Caco-2 (cell line): ENCODE data around the gene FRAS1. TPM values are rescaled to one million over a fixed set of nuclear protein-coding genes. Genes with fewer than 3 reads are reported as not detected.

Experiments used
- BruUV-seq: library from RNA; stranded (reverse); fragments of 400-500 nt; replicated peaks from 2 replicates; lab custom pipeline; 2021; lab: Mats Ljungman, UMichigan
- CTCF ChIA-PET: fragments of 300-600 bp; sonication (Branson Sonifier 250); formaldehyde crosslinking; loops from one replicate; lab custom pipeline; 2022; ENCODE audit warnings: antibody characterized with exemption; lab: Charles Lee
- POLR2A ChIA-PET: fragments of 300-600 bp; sonication (Branson Sonifier 250); formaldehyde crosslinking; loops from one replicate; lab custom pipeline; 2022; ENCODE audit warnings: antibody characterized with exemption; lab: Charles Lee
- DNase-seq, 2 experiments: peaks; one replicate each; pipeline versions ENCODE4 v3.0.0 to v3.0.0-alpha.2; 2020 to 2022
- H3K27me3 ChIP-seq: replicated peaks from 2 replicates; pipeline ENCODE4 v1.6.0; 2011; ENCODE audit warnings: low read length; ENCODE audit not compliant: control insufficient read depth, insufficient read depth
- H3K36me3 ChIP-seq: 2 replicates; pipeline ENCODE4 v1.5.1; 2011; ENCODE audit warnings: low read length; ENCODE audit not compliant: control insufficient read depth, insufficient read depth
- H3K4me1 ChIP-seq: fragments of 250-450 bp; sonication (Bioruptor Pico); 2 replicates; pipeline ENCODE4 v1.5.1; 2020; ENCODE audit warnings: mild to moderate bottlenecking
- H3K4me3 ChIP-seq: 2 replicates; pipeline ENCODE4 v1.5.1; 2011; ENCODE audit warnings: low read depth, mild to moderate bottlenecking, control low read depth, low read length
- H3K9me3 ChIP-seq: fragments of 250-450 bp; sonication (Bioruptor Pico); 2 replicates; pipeline ENCODE4 v1.5.1; 2020; ENCODE audit warnings: mild to moderate bottlenecking, moderate library complexity
- H3K27ac Mint-ChIP-seq: one replicate; pipeline ENCODE4 v1.8.0; 2022; ENCODE audit warnings: mixed read lengths; ENCODE audit not compliant: unreplicated experiment
- H3K27me3 Mint-ChIP-seq: one replicate; pipeline ENCODE4 v1.8.0; 2022; ENCODE audit warnings: mixed read lengths; ENCODE audit not compliant: insufficient read depth, unreplicated experiment
- H3K36me3 Mint-ChIP-seq: one replicate; pipeline ENCODE4 v1.8.0; 2022; ENCODE audit warnings: mild to moderate bottlenecking, mixed read lengths; ENCODE audit not compliant: insufficient read depth, unreplicated experiment
- H3K4me1 Mint-ChIP-seq: one replicate; pipeline ENCODE4 v1.8.0; 2022; ENCODE audit warnings: low read depth, mixed read lengths; ENCODE audit not compliant: unreplicated experiment
- H3K4me3 Mint-ChIP-seq: one replicate; pipeline ENCODE4 v1.8.0; 2022; ENCODE audit warnings: mild to moderate bottlenecking, moderate library complexity, mixed read lengths; ENCODE audit not compliant: unreplicated experiment
- H3K9me3 Mint-ChIP-seq: one replicate; pipeline ENCODE4 v1.8.0; 2022; ENCODE audit warnings: mixed read lengths; ENCODE audit not compliant: unreplicated experiment
- intact Hi-C: fragments of 100-400 bp; cut with micrococcal nuclease; formaldehyde crosslinking; loops from one replicate; pipeline ENCODE4 v1.10.0; 2022; ENCODE audit not compliant: unreplicated experiment
- total RNA-seq: library from RNA; stranded (reverse); gene quantifications from 2 replicates; pipeline ENCODE4 v1.2.3, GENCODE V29; 2022
- TF ChIP-seq, protein P1 (sequence below), 2 experiments: fragments of 200-600 bp in 1 of 2; IDR thresholded peaks; 1 replicate in 1 of 2; 2 replicates in 1 of 2; pipeline versions ENCODE4 v1.5.1 to v1.8.0; 2011 to 2022; ENCODE audit warnings: antibody characterized with exemption in 1 of 2, control low read depth in 1 of 2, inconsistent platforms in 1 of 2, low read depth in 1 of 2, low read length in 1 of 2, mild to moderate bottlenecking in 1 of 2, moderate library complexity in 1 of 2; ENCODE audit not compliant: insufficient read depth in 1 of 2, severe bottlenecking in 1 of 2, unreplicated experiment in 1 of 2

The FRAS1 gene
- total RNA-seq, 1 experiment from 2014 or later = 40.8 TPM

DNA sequence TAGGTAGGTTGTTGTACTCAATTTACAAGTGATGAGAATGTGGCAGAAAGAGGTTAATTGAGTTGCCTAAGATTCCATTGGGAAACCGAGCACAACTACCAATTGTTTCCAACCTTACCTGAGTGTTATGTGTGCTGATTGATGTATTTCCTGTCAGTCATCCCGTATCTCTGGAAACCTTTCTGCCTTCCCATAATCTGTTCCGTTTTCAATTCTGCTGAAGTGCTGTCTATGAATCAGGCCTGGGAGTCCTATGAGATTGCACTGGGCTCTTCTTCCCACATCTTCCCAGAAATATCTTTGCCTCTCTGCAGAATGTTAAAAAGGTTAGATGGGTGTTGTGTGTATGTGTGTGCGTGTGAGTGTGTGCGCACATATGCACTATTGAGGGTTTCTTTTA lies 264.9 kb downstream of the FRAS1 start:
- Mint-ChIP-seq H3K9me3 (no peaks in the 10 kb centered on the region), H3K4me1 (peaks cover 7% of the 10 kb centered on the region), H3K36me3 (peaks cover 6% of the 10 kb centered on the region), H3K27me3 (no peaks in the 10 kb centered on the region), H3K4me3 (no peak overlapping the region), H3K27ac (no peak overlapping the region)
- TF ChIP-seq, protein P1, sequence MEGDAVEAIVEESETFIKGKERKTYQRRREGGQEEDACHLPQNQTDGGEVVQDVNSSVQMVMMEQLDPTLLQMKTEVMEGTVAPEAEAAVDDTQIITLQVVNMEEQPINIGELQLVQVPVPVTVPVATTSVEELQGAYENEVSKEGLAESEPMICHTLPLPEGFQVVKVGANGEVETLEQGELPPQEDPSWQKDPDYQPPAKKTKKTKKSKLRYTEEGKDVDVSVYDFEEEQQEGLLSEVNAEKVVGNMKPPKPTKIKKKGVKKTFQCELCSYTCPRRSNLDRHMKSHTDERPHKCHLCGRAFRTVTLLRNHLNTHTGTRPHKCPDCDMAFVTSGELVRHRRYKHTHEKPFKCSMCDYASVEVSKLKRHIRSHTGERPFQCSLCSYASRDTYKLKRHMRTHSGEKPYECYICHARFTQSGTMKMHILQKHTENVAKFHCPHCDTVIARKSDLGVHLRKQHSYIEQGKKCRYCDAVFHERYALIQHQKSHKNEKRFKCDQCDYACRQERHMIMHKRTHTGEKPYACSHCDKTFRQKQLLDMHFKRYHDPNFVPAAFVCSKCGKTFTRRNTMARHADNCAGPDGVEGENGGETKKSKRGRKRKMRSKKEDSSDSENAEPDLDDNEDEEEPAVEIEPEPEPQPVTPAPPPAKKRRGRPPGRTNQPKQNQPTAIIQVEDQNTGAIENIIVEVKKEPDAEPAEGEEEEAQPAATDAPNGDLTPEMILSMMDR (IDR thresholded peaks at IDR 0.05; ENCODE audit: insufficient read depth in 1 of 2, low read depth in 1 of 2, low read length in 1 of 2, severe bottlenecking in 1 of 2, unreplicated experiment in 1 of 2) = no peak
- H3K4me1 ChIP-seq = no peaks in the 10 kb centered on the region
- H3K36me3 ChIP-seq = no peaks in the 10 kb centered on the region
- intact Hi-C loops = no loop called here
- H3K4me3 ChIP-seq = no peak overlapping the region
- H3K27me3 ChIP-seq = no peaks in the 10 kb centered on the region
- POLR2A ChIA-PET = no interaction called here
- no peak for DNase-seq
- no peaks in the 10 kb centered on the region for H3K9me3 ChIP-seq
- no TSS peak for BruUV-seq
- CTCF ChIA-PET = no interaction called here

DNA sequence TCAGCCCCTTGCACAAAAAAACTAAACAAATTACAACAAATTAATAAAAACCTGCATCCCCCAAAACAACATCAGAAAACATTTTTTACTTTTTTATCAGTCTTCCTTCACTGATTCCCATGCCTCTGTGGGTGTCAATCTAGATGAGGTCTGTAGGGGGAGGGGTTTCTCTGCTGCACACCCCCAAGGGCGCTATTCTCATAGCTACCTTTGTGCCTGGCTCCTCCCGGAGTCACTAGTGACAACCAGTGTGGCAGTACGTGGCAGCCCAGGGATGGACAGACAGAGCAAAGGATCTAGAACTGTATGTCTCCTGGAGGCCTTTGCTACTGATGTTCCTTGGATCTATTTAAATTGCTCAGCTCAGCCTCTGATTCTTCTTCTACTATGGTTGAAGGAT lies 266.3 kb downstream of the FRAS1 start:
- BruUV-seq = no TSS peak
- H3K9me3 ChIP-seq = no peaks in the 10 kb centered on the region
- Mint-ChIP-seq H3K36me3 (peaks cover 6% of the 10 kb centered on the region), H3K4me1 (peaks cover 7% of the 10 kb centered on the region), H3K27ac (no peak overlapping the region), H3K9me3 (no peaks in the 10 kb centered on the region), H3K27me3 (no peaks in the 10 kb centered on the region), H3K4me3 (no peak overlapping the region)
- DNase-seq = no peak
- no peaks in the 10 kb centered on the region for H3K27me3 ChIP-seq
- ChIA-PET CTCF (no interaction called here), POLR2A (no interaction called here)
- intact Hi-C loops = no loop called here
- no peak overlapping the region for H3K4me3 ChIP-seq
- no peaks in the 10 kb centered on the region for H3K4me1 ChIP-seq
- H3K36me3 ChIP-seq = no peaks in the 10 kb centered on the region
- TF ChIP-seq, protein P1 (IDR thresholded peaks at IDR 0.05; ENCODE audit: insufficient read depth in 1 of 2, low read depth in 1 of 2, low read length in 1 of 2, severe bottlenecking in 1 of 2, unreplicated experiment in 1 of 2) = no peak

DNA sequence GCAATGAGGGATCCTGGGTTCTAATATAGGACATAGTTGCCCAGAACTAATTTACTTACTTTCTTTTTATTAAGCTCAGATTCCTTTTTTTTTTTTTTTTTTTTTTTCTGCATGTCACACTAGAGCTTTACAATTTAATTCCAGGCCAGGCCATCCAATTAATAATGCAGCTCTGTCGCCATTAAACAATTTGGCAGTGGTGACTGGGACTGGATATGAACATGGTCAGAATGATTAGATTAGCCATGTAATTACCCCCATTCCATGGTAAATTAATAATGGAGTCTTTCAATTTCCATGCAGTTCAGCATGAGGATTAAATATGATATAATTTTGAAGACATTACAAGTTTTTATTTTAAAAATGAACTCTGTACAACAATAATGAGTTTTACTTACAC lies 267.5 kb downstream of the FRAS1 start:
- no peaks in the 10 kb centered on the region for H3K27me3 ChIP-seq
- H3K4me3 ChIP-seq = no peak overlapping the region
- no peak overlapping the region for H3K27ac Mint-ChIP-seq
- H3K4me1 Mint-ChIP-seq = peaks cover 7% of the 10 kb centered on the region
- H3K27me3 Mint-ChIP-seq = no peaks in the 10 kb centered on the region
- H3K4me3 Mint-ChIP-seq = no peak overlapping the region
- intact Hi-C loops = no loop called here
- no peaks in the 10 kb centered on the region for H3K9me3 ChIP-seq
- H3K36me3 Mint-ChIP-seq = peaks cover 6% of the 10 kb centered on the region
- H3K9me3 Mint-ChIP-seq = no peaks in the 10 kb centered on the region
- no TSS peak for BruUV-seq
- TF ChIP-seq, protein P1 (IDR thresholded peaks at IDR 0.05; ENCODE audit: insufficient read depth in 1 of 2, low read depth in 1 of 2, low read length in 1 of 2, severe bottlenecking in 1 of 2, unreplicated experiment in 1 of 2) = no peak
- ChIA-PET CTCF (no interaction called here), POLR2A (interaction anchor here (0.5 kb wide), 1 partner anchor 615 kb away, joined by 8 read pairs; the partner anchor contains the start of gene PAQR3)
- H3K36me3 ChIP-seq = no peaks in the 10 kb centered on the region
- DNase-seq = no peak
- no peaks in the 10 kb centered on the region for H3K4me1 ChIP-seq
